ENCODE data around the gene AFF3.

AFF3 gene

DNA sequence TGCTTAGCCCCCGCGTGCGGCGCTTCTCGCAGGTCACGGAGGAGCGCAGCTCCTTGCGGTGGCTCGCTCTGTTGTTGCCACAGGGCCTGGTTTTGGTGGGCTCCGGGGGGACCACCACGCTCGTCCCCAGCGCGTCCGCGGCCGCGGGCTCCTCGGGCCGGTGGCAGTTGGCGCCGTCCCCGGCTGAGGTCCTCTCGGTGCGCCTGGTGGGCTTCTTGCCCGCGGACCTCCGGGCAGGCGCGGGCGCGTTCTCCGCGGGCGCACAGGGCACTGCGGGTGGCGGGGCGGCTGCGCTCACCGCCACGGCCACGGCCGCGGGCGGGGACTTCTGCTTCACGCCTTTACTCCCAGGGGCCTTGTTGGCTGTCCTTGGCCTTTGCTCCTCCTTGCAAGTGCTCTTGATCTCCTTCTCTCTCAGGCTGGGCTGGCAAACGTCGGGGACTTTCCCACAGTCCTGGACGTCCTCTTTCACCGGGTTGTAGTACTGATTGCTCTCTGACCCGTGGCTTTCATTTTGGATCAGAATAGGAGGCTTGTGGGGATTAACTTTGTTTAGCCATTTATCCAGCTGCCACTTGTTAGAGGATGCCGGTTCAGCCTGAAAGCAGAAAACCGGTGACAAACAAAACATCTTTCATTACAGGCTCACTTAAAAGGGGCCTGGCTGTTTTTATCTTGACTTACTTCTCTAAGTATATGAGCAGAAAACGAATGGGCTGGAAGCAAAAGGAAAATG lies 548.5 kb downstream of the AFF3 start:
- no peaks in the 10 kb centered on the region for H3K27me3 ChIP-seq
- no peak overlapping the region for H3K4me3 ChIP-seq (ENCODE audit: low read depth in 1 of 2, low read length in 1 of 2)
- H3K4me1 ChIP-seq (ENCODE audit: control insufficient read depth in 1 of 2, insufficient read depth in 1 of 2, low read depth in 1 of 2, low read length in 1 of 2): no peaks in the 10 kb centered on the region
- H3K27ac ChIP-seq: no peak overlapping the region
- TF ChIP-seq, protein P1, sequence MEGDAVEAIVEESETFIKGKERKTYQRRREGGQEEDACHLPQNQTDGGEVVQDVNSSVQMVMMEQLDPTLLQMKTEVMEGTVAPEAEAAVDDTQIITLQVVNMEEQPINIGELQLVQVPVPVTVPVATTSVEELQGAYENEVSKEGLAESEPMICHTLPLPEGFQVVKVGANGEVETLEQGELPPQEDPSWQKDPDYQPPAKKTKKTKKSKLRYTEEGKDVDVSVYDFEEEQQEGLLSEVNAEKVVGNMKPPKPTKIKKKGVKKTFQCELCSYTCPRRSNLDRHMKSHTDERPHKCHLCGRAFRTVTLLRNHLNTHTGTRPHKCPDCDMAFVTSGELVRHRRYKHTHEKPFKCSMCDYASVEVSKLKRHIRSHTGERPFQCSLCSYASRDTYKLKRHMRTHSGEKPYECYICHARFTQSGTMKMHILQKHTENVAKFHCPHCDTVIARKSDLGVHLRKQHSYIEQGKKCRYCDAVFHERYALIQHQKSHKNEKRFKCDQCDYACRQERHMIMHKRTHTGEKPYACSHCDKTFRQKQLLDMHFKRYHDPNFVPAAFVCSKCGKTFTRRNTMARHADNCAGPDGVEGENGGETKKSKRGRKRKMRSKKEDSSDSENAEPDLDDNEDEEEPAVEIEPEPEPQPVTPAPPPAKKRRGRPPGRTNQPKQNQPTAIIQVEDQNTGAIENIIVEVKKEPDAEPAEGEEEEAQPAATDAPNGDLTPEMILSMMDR (IDR thresholded peaks at IDR 0.05): no peak
- no peaks in the 10 kb centered on the region for H3K36me3 ChIP-seq
- H3K9me3 ChIP-seq: no peaks in the 10 kb centered on the region

DNA sequence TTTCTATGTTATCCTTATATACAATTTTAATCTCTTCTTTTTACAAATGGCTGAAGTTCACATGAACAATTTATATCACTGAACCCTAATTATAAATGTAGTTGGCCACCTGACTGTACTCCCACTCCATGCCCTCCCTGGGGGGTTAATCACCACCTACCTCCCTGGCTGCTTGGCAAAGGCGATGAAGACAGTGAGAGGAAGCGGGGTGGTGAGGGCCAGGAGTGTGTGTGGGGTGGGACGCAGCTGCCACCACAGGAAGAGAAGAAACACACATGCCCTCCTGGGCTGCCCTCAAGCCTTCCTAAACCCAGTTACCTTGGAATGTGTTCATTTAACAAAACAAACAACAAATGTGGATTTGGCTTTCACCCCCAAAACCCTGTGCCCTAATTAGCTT lies 565.6 kb downstream of the AFF3 start:
- Histone ChIP-seq H3K4me3 (ENCODE audit: low read depth in 1 of 2, low read length in 1 of 2) (no peak overlapping the region), H3K27ac (no peak overlapping the region), H3K27me3 (no peaks in the 10 kb centered on the region), H3K4me1 (ENCODE audit: control insufficient read depth in 1 of 2, insufficient read depth in 1 of 2, low read depth in 1 of 2, low read length in 1 of 2) (no peaks in the 10 kb centered on the region), H3K36me3 (no peaks in the 10 kb centered on the region), H3K9me3 (no peaks in the 10 kb centered on the region)
- TF ChIP-seq, protein P1 (IDR thresholded peaks at IDR 0.05): no peak

DNA sequence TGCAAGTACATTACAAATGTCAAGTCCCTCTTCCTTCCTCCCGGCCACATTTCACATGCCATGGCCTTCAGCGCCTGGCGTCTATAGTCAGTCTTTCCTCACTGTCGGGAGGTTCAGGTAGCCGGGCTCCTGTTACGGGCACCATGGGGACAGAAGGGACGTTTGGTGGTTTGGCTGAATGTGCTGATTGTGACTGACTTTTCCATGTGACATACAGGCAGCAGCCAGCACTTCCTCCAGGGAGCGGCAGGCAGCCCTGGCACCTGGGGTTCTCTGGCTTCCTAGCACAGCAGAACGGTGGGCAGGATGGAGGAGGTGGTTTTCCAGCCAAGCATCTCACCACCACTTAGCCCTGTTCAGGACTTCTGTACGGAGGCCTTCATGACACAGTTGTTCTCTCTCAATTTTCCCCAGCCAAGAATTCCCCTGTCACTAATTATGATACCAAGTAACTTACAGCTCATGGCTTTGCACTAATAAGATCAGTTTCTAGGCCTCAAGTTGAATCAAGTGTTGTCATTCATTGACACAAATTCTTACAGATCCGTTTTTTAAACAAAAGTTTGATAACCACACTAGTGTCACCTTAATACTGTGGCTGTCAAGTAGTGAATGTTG lies 568.6 kb downstream of the AFF3 start:
- Histone ChIP-seq H3K27ac (no peak overlapping the region), H3K4me3 (ENCODE audit: low read depth in 1 of 2, low read length in 1 of 2) (no peak overlapping the region), H3K36me3 (no peaks in the 10 kb centered on the region), H3K27me3 (no peaks in the 10 kb centered on the region), H3K9me3 (no peaks in the 10 kb centered on the region), H3K4me1 (ENCODE audit: control insufficient read depth in 1 of 2, insufficient read depth in 1 of 2, low read depth in 1 of 2, low read length in 1 of 2) (no peaks in the 10 kb centered on the region)
- TF ChIP-seq, protein P1 (IDR thresholded peaks at IDR 0.05): no peak

DNA sequence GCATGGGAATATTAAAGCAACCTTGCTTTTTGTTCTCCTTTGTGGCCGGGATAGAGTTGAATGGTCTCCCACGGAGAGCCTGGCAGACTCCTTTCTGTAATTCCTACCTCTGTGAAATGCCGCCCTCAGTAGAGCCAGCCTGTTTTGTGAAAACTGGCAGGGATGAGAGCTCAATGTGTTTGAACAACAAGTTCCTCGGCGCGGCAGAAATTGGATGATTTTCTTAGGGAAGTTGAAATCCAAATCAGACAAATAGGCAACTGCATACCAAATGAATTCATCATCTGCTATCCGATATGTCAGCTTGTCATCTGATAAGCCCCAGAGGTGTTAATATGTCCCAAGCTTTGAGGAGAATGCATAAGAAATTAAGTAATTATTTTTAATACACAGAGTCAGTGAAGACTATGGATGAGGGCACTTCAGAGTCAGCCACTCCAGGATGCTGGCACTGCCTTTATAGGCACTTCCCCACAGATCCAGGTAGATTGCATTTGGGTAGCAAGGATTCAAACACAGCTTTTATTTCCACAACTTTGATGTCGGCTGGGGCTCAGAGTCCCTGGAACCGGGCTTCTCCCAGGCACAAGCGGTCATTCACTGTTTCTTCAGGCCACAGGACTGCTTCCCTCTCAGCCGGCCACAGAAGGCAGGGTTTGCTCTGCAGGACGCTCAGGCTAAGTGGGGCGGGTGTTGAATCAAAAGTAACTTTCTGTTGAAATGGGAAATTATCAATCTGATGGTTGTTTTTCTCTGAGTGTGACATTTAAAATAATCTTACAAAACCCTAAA lies 569.8 kb downstream of the AFF3 start:
- Histone ChIP-seq H3K4me1 (ENCODE audit: control insufficient read depth in 1 of 2, insufficient read depth in 1 of 2, low read depth in 1 of 2, low read length in 1 of 2) (no peaks in the 10 kb centered on the region), H3K9me3 (no peaks in the 10 kb centered on the region), H3K4me3 (ENCODE audit: low read depth in 1 of 2, low read length in 1 of 2) (no peak overlapping the region), H3K36me3 (no peaks in the 10 kb centered on the region), H3K27me3 (no peaks in the 10 kb centered on the region), H3K27ac (no peak overlapping the region)
- TF ChIP-seq, protein P1 (IDR thresholded peaks at IDR 0.05): no peak

DNA sequence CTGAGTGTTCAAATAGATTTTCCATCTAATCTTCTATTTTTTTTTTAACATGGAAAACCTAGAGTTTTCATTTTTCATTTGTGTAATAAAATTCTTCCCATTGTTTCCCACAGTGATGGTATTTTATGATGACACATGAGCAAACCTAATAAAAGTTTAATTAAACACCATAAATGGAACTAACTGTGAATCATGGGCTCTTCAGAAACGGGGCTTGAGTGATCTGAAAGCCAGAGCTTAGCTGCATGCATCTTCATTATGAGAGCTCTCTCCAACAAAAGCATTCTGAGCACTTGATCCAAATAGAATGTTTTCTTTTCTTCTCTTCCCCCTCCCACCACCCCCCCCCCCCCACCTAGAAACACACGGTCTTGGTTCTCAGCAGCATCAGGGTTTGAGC lies 570.4 kb downstream of the AFF3 start:
- no peak overlapping the region for H3K27ac ChIP-seq
- TF ChIP-seq, protein P1 (IDR thresholded peaks at IDR 0.05): no peak
- H3K27me3 ChIP-seq: no peaks in the 10 kb centered on the region
- no peak overlapping the region for H3K4me3 ChIP-seq (ENCODE audit: low read depth in 1 of 2, low read length in 1 of 2)
- no peaks in the 10 kb centered on the region for H3K9me3 ChIP-seq
- H3K4me1 ChIP-seq (ENCODE audit: control insufficient read depth in 1 of 2, insufficient read depth in 1 of 2, low read depth in 1 of 2, low read length in 1 of 2): no peaks in the 10 kb centered on the region
- no peaks in the 10 kb centered on the region for H3K36me3 ChIP-seq
